LoVo (cell line): Measurements from ENCODE around the gene XPNPEP1.

Source experiments
- DNase-seq: peaks from one replicate; pipeline ENCODE4 v3.0.0-alpha.2; 2016; ENCODE audit warnings: low spot score

XPNPEP1 gene

GRCh38 chr10:109947111-109947920 lies 24.0 kb upstream of the XPNPEP1 start:
- no peak for DNase-seq

- DNase-seq = no peak
Measured at GRCh38 chr10:109946680-109947079, 23.4 kb upstream of the XPNPEP1 start.

GRCh38 chr10:109945473-109946177 lies 22.3 kb upstream of the XPNPEP1 start:
- DNase-seq = no peak

DNA sequence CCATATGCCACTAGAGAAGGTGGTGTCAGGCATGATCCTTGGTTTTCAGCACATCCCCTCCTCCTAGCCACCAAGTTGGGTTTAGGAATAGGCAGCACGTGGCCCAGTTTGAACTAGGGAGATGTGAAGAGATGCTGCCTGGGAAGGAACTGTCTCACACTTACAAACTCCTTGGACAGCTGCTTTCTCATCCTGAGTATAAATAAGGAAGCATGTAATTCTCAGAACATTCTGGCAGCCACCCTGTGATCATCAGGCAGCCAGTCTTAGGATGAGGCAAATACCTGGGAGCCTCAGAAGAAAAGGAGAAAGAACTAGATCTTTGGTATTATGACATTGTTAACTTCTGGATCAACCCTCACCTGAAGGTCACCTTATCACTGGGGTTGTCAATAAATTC lies 21.3 kb upstream of the XPNPEP1 start:
- no peak for DNase-seq

- DNase-seq = no peak
Measured at GRCh38 chr10:109941236-109941862, 18.0 kb upstream of the XPNPEP1 start.

- no peak for DNase-seq
Measured at GRCh38 chr10:109940553-109940952, 17.2 kb upstream of the XPNPEP1 start.

GRCh38 chr10:109940117-109940516 lies 16.8 kb upstream of the XPNPEP1 start:
- no peak for DNase-seq

DNA sequence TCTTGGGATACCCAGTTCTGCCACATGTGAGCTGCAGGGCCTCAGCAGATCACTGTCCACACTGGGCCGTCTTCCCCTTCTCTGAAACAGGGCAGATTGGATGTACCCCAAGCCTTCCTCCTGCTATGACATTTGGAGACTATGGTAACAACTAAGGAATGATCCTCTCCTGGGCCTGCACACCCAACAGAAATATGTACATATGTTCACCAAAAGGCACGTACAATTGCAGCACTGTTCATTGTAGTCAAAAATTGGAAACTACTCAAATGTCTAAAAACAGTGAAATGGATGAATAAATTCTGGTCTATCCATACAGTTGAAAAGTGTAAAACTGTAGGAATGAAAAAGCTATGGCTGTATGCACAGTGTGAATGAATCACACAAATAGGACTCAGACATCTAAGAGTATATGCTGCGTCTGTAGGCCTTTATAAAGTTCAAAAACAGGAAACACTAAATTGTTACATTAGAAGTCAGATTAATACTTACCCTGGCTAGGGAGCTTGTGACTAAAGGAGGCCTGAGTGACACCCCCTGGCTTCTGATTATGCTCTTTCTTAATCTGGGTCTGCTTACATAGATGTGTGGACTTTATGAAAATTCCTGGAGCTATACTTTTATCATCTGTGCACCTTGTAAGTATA lies 16.1 kb upstream of the XPNPEP1 start:
- DNase-seq = no peak

- DNase-seq = no peak
Measured at GRCh38 chr10:109937460-109938065, 14.3 kb upstream of the XPNPEP1 start.

- no peak for DNase-seq
Measured at GRCh38 chr10:109934958-109935793, 11.9 kb upstream of the XPNPEP1 start.

- no peak for DNase-seq
Measured at GRCh38 chr10:109933984-109934565, 10.8 kb upstream of the XPNPEP1 start.

GRCh38 chr10:109932968-109933367 lies 9.7 kb upstream of the XPNPEP1 start:
- no peak for DNase-seq

DNA sequence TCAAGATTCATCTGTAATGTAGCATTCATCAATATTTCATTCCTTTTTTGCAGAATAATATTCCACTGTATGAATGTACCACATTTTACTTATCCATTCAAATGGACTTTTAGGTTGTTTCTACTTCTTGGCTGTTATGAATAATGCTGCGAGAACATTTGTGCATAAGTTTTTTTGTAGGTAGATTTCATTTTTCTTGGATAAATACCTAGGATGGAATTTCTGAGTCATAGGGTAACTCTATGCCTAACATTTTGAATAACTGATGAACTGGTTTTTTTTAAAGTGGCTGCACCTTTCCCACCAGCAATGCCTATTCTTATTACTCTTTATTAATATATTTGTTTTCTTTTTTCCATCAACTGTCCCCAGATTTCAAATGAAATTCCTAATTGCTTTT lies 9.1 kb upstream of the XPNPEP1 start:
- DNase-seq = no peak

DNA sequence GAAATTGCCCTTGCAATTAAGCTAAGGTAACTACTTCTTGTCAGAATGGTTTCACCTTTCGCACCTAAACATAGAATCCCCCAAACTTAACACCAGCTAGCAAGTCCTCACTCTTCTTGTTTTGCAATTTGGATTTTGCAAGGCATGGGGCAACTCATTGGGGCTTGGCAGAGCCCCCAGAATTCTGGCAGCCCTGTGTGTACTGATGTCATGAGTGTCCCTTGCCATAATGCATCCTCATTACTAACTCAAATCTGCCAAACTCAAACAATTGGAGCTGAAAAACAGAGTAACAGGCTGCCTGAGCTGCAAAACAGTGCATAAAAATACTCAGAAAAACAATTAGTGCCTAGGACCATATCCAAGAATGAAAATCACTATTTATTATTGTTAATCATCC lies 7.9 kb upstream of the XPNPEP1 start:
- no peak for DNase-seq

GRCh38 chr10:109929501-109930219 lies 6.3 kb upstream of the XPNPEP1 start:
- DNase-seq = no peak

- no peak for DNase-seq
Measured at GRCh38 chr10:109928475-109928891, 5.2 kb upstream of the XPNPEP1 start.

DNA sequence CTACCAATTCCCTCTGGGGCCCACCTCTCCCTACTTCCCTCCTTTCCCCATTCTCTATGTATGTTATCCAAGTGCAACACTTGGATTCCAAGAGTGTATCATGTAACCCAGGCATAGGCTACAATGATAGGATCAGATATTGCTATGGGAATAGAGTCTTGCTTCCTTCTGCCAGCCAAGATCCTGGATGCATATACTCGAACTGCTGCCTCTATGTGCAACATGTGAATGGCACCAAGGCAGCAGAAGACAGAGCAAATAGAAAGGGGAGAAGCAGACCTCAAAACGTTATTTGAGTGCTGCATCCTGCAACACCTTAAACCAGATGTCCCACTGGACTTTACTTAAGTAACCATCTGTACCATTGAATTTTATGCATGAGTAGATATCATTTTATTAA lies 3.5 kb upstream of the XPNPEP1 start:
- no peak for DNase-seq

DNA sequence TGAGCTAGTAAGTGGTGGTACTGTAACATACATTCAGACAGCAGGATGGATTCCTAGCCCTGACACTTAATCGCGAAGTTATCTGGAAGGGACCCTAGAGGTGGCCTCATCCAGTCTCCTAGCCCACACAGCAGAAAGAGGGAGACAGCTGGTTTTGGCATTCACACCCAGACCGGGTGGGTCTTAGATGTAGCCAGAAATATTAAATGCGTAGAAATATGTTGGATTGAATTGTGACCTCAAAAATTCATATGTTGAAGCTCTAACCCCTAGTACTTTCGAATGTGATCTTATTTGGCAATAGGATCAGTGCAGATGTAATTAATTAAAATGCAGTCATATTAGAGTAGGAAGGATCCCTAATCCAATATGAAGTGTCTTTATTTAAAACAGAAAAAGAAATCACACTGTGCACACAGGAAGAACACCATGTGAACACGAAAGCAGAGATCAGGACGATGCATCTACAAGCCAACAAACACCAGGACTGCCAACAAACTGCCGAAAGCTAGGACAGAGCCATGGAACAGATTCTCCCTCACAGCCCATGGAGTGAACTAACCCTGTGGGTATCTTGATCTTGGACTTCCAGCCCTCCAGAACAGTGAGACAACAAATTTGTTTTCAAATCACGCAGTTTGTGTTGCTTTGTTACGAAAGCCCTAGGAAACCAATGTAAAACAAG lies 2.9 kb upstream of the XPNPEP1 start:
- DNase-seq = no peak

GRCh38 chr10:109924967-109925620 lies 1.8 kb upstream of the XPNPEP1 start:
- DNase-seq = no peak
